K562 (cell line): ENCODE data around the gene DENND1A. TPM values are rescaled to one million over a fixed set of nuclear protein-coding genes. Genes with fewer than 3 reads are reported as not detected.

Experiments used
- CBX1 ChIP-seq: sonication (generic); IDR thresholded peaks from 2 replicates; pipeline ENCODE4 v1.6.1; 2016; ENCODE audit warnings: antibody characterized with exemption, low read depth, mild to moderate bottlenecking
- DACH1 ChIP-seq: fragments of 450-650 bp; IDR thresholded peaks from 2 replicates; pipeline ENCODE4 v1.6.1; 2018; ENCODE audit not compliant: partially characterized antibody
- HDAC1 ChIP-seq, 2 experiments: fragments of 450-650 bp; IDR thresholded peaks; 2 replicates each; pipeline ENCODE4 v1.6.1; 2016 to 2017; ENCODE audit warnings: inconsistent platforms in 1 of 2, mild to moderate bottlenecking in 1 of 2, moderate library complexity in 1 of 2
- HDAC2 ChIP-seq: fragments of 450-650 bp; IDR thresholded peaks from 2 replicates; pipeline ENCODE4 v1.6.1; 2016; ENCODE audit warnings: mild to moderate bottlenecking
- HDAC6 ChIP-seq: IDR thresholded peaks from 2 replicates; pipeline ENCODE4 v1.6.1; 2012; ENCODE audit warnings: low read depth, mild to moderate bottlenecking, control low read depth, inconsistent platforms, low read length, moderate library complexity
- HNRNPL ChIP-seq: fragments of 200-400 bp; formaldehyde crosslinking; IDR thresholded peaks from 2 replicates; pipeline ENCODE4 v1.6.1; 2017; ENCODE audit warnings: low read depth, mild to moderate bottlenecking, low read length
- KDM5B ChIP-seq: fragments of 200-600 bp; sonication (generic); IDR thresholded peaks from 2 replicates; pipeline ENCODE4 v1.6.1; 2012; ENCODE audit warnings: low read depth, mild to moderate bottlenecking, moderate library complexity, low read length, control low read depth, inconsistent platforms; ENCODE audit not compliant: insufficient replicate concordance
- ZNF507 ChIP-seq: conservative IDR thresholded peaks from 2 replicates; pipeline ENCODE4 v1.6.1; 2017; ENCODE audit warnings: missing genetic modification characterization, missing compliant biosample characterization
- ZNF79 ChIP-seq: fragments of 250-450 bp; sonication (Bioruptor Pico); IDR thresholded peaks from 2 replicates; pipeline ENCODE4 v1.4.0; 2020; ENCODE audit warnings: low read depth, mild to moderate bottlenecking, moderate library complexity
- polyA plus RNA-seq, 8 experiments: library from polyadenylated mRNA; depleted of rRNA in 4 of 8; stranded (reverse) in 5 of 8; unstranded in 3 of 8; fragments of >200 nt; fragmentation: Nextera tagmentation in 2 of 8; fragmentation: Illumina TruSeq in 1 of 8; extraction: Ambion mirVana in 2 of 8; extraction: Trizol in 1 of 8; gene quantifications; 2 replicates each; pipeline versions ENCODE4 v1.2.1 to v1.2.3, GENCODE V29; 2011 to 2014; ENCODE audit warnings: inconsistent platforms in 1 of 8, missing spikeins in 1 of 8
- total RNA-seq, 7 experiments: library from RNA; depleted of rRNA in 6 of 7; stranded (reverse); fragments of >200 nt in 6 of 7; fragmentation: Illumina TruSeq in 2 of 7; extraction: Trizol in 2 of 7; gene quantifications; 2 replicates each; pipeline versions ENCODE4 v1.2.1 to v1.2.3, GENCODE V29; 2011 to 2021; ENCODE audit warnings: low replicate concordance in 1 of 7
- TF ChIP-seq, protein P1 (sequence below): fragments of 250-450 bp; sonication (Bioruptor Pico); IDR thresholded peaks from 2 replicates; pipeline ENCODE4 v1.4.0; 2020; ENCODE audit warnings: mild to moderate bottlenecking
- TF ChIP-seq, protein P2 (sequence below), 3 experiments: fragments of 200-800 bp in 1 of 3; sonication (Bioruptor generic) in 1 of 3; sonication (generic) in 1 of 3; formaldehyde crosslinking in 1 of 3; IDR thresholded peaks; 2 replicates each; pipeline versions ENCODE4 v1.6.1 to v1.8.0; 2016 to 2022; ENCODE audit warnings: mild to moderate bottlenecking in 2 of 3, missing compliant biosample characterization in 2 of 3, missing genetic modification characterization in 2 of 3, missing genetic modification reagents in 1 of 3

Gene DENND1A
- total and polyA plus RNA-seq, 9 of the 15 experiments (the other 6 are each of a cell fraction or from before 2014, with no cell fraction given) = 7.6 to 29.5 (median 15.7) TPM

DNA sequence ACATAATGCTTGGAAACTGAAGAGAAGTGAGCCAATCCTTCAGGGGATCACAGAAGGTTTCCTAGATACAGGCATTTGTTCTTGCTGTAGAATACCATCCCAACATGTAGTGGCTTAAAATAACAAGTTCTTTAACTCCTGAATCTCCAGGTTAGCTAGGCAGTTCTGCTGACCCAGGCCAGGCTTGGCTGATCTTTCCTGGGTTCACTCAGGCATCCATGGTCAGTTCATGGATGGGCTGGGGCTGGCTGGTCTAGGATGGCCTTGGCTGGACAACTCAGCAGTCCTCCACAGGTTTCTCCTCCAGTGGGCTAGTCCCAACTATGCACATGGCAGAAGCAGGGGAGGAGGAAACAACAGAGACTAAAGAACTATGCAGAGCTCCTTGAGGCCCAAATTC is 37.4 kb upstream of the DENND1A start (continued):
- TF ChIP-seq, protein P1, sequence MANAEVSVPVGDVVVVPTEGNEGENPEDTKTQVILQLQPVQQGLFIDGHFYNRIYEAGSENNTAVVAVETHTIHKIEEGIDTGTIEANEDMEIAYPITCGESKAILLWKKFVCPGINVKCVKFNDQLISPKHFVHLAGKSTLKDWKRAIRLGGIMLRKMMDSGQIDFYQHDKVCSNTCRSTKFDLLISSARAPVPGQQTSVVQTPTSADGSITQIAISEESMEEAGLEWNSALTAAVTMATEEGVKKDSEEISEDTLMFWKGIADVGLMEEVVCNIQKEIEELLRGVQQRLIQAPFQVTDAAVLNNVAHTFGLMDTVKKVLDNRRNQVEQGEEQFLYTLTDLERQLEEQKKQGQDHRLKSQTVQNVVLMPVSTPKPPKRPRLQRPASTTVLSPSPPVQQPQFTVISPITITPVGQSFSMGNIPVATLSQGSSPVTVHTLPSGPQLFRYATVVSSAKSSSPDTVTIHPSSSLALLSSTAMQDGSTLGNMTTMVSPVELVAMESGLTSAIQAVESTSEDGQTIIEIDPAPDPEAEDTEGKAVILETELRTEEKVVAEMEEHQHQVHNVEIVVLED (CRISPR knock-in tag) = no peak
- TF ChIP-seq CBX1 (no peak), HDAC2 (no peak), KDM5B (no peak), HDAC1 (IDR thresholded peaks at IDR 0.05) (no peak), ZNF79 (CRISPR knock-in tag) (no peak), ZNF507 (no peak), DACH1 (no peak), HNRNPL (no peak), HDAC6 (no peak)
- TF ChIP-seq, protein P2, sequence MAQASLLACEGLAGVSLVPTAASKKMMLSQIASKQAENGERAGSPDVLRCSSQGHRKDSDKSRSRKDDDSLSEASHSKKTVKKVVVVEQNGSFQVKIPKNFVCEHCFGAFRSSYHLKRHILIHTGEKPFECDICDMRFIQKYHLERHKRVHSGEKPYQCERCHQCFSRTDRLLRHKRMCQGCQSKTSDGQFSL (CRISPR knock-in tag; IDR thresholded peaks at IDR 0.05) = no peak
- TF ChIP-seq, protein P2 (tag; IDR thresholded peaks at IDR 0.05) = no peak
